ENCODE data around the gene PRR9. TPM values are rescaled to one million over a fixed set of nuclear protein-coding genes. Genes with fewer than 3 reads are reported as not detected.

The PRR9 gene
- total and polyA plus RNA-seq, 2 of the 8 experiments (the other 6 are each of a cell fraction or from before 2014, with no cell fraction given) = not detected

- no peak overlapping the region for H2AK5ac ChIP-seq (ENCODE audit: low read depth, low read length)
- H3K9me3 ChIP-seq (ENCODE audit: insufficient read depth in 2 of 2, low read depth in 1 of 2, low read length in 1 of 2) = peaks cover 2 to 5% of the 10 kb centered on the region in 2 experiments; a peak in 1 of 4 replicates
- H4K8ac ChIP-seq (ENCODE audit: extremely low read depth, insufficient read depth, low read length) = no peak overlapping the region
- H4K5ac ChIP-seq (ENCODE audit: insufficient read length, low read depth, low read length) = no peak overlapping the region
- DNase-seq (ENCODE audit: low read depth in 1 of 2, low spot score in 2 of 2) = no peak
- ChIA-PET CTCF (ENCODE audit: partially characterized antibody) (interaction anchor here (1.3 to 1.8 kb wide), 3 partner anchors 10 to 367 kb away, joined by 3 to 6 read pairs (median 5); no protein-coding TSS in a partner anchor), POLR2A (ENCODE audit: partially characterized antibody) (no interaction called here)
- no peak overlapping the region for H3K18ac ChIP-seq (ENCODE audit: extremely low read depth, low read length)
- no peak overlapping the region for H3K9ac ChIP-seq (replicated peaks in 1 of 4; ENCODE audit: extremely low read depth in 1 of 4, low read depth in 3 of 4, low read length in 3 of 4)
- H3K79me2 ChIP-seq (ENCODE audit: control insufficient read depth in 1 of 2, insufficient read depth in 2 of 2, low read length in 2 of 2) = no peaks in the 10 kb centered on the region
- no peak overlapping the region for H3K4ac ChIP-seq (replicated peaks; ENCODE audit: insufficient read length, low read depth, low read length)
- no peak for FAIRE-seq
- TF ChIP-seq RAD21 (IDR thresholded peaks at IDR 0.05 in 1 of 2, conservative IDR thresholded peaks at IDR 0.05 in 1 of 2; ENCODE audit: low read depth in 2 of 2, low read length in 2 of 2) = peak; percentile 58 to 67
- no peak for TF ChIP-seq TAF1 (IDR thresholded peaks at IDR 0.05; ENCODE audit: low read depth, low read length)
- peak; percentile 50 to 59 (median 53) for TF ChIP-seq CTCF (IDR thresholded peaks at IDR 0.05; ENCODE audit: control extremely low read depth in 1 of 3, insufficient read depth in 1 of 3, low read depth in 1 of 3, low read length in 3 of 3)
- H3K23me2 ChIP-seq (ENCODE audit: low read depth, low read length) = peaks cover 3% of the 10 kb centered on the region; the same call in 1 of the 2 replicates
- no peak overlapping the region for H2BK120ac ChIP-seq (replicated peaks; ENCODE audit: low read depth, low read length)
- H3K4me2 ChIP-seq (ENCODE audit: insufficient read depth in 1 of 2, low read depth in 2 of 2, low read length in 2 of 2) = no peak overlapping the region
- no peak overlapping the region for H2BK12ac ChIP-seq (ENCODE audit: low read depth, low read length)
- no peak overlapping the region for H2BK5ac ChIP-seq (ENCODE audit: low read depth, low read length)
- WGBS, 2 experiments (ENCODE audit: extremely low coverage in 1 of 2, insufficient coverage in 1 of 2, insufficient read length in 1 of 2, insufficient replicate concordance in 2 of 2, low coverage in 1 of 2, low lambda C conversion rate in 2 of 2, missing lambda C conversion rate in 1 of 2) = 84% methylated on average over 2 of the region's 2 CpGs; no CpG with 5 or more reads in 1 of the 2 experiments
- H2BK20ac ChIP-seq (ENCODE audit: low read length) = no peak overlapping the region
- H4K20me1 ChIP-seq (replicated peaks in 1 of 2; ENCODE audit: control insufficient read depth in 1 of 2, insufficient read depth in 2 of 2, low read length in 2 of 2) = no peaks in the 10 kb centered on the region
- H3K36me3 ChIP-seq (ENCODE audit: control insufficient read depth in 2 of 4, insufficient read depth in 4 of 4, low read length in 3 of 4) = no peaks in the 10 kb centered on the region
- H3K14ac ChIP-seq (ENCODE audit: insufficient read length) = no peak overlapping the region
- H3K4me1 ChIP-seq (replicated peaks in 1 of 4; ENCODE audit: control insufficient read depth in 3 of 4, insufficient read depth in 4 of 4, low read length in 3 of 4) = no peaks in the 10 kb centered on the region
- no peaks in the 10 kb centered on the region for H3K79me1 ChIP-seq (ENCODE audit: low read depth, low read length)
- no peak overlapping the region for H3K27ac ChIP-seq (ENCODE audit: low read depth, low read length)
- no peak overlapping the region for H4K91ac ChIP-seq (replicated peaks; ENCODE audit: insufficient read length, low read length)
- H3K56ac ChIP-seq (replicated peaks; ENCODE audit: insufficient read length, low read depth, low read length) = no peak overlapping the region
- no peak overlapping the region for H2BK15ac ChIP-seq (ENCODE audit: low read length)
- no peaks in the 10 kb centered on the region for H3K27me3 ChIP-seq (replicated peaks in 1 of 4; ENCODE audit: control insufficient read depth in 3 of 4, extremely low read depth in 1 of 4, insufficient read depth in 3 of 4, low read length in 3 of 4)
- H3K4me3 ChIP-seq (ENCODE audit: extremely low read depth in 1 of 4, insufficient read depth in 2 of 4, low read depth in 3 of 4, low read length in 4 of 4) = no peak overlapping the region
- no peak overlapping the region for H2AFZ ChIP-seq (ENCODE audit: low read length)
- H3K23ac ChIP-seq (ENCODE audit: insufficient read length) = no peak overlapping the region
Observed at GRCh38 chr1:153238527-153238926, 21.1 kb downstream of the PRR9 start.

All from H1 (cell line).